Breast epithelium (tissue), 4 donors: Measurements from ENCODE around the gene STRIP1. TPM values are rescaled to one million over a fixed set of nuclear protein-coding genes. Genes with fewer than 3 reads are reported as not detected.

Experiments used
- DNase-seq, 2 donors: peaks; one replicate each; pipeline ENCODE4 v3.0.0-alpha.2; 2019; ENCODE audit warnings: low spot score in 2 of 2
- H3K27ac ChIP-seq, 2 donors: fragments of 200-600 bp; sonication (generic) in 1 of 2; one replicate each; pipeline ENCODE4 v1.5.1; 2016 to 2019; ENCODE audit warnings: mild to moderate bottlenecking in 1 of 2
- H3K27me3 ChIP-seq, 2 donors: fragments of 200-600 bp; sonication (generic) in 1 of 2; one replicate each; pipeline versions ENCODE4 v1.5.1 to v1.6.0; 2017 to 2019; ENCODE audit warnings: control low read depth in 1 of 2, mild to moderate bottlenecking in 1 of 2
- H3K36me3 ChIP-seq: fragments of 200-600 bp; one replicate; pipeline ENCODE4 v1.5.1; 2019
- H3K4me1 ChIP-seq, 2 donors: fragments of 200-600 bp; sonication (generic); one replicate each; pipeline ENCODE4 v1.5.1; 2016 to 2019; ENCODE audit warnings: control low read depth in 1 of 2
- H3K4me3 ChIP-seq, 3 donors: fragments of 200-600 bp; sonication (generic); 1 replicate in 2 of 3; 2 replicates in 1 of 3; pipeline ENCODE4 v1.5.1; 2016 to 2019; ENCODE audit warnings: mild to moderate bottlenecking in 3 of 3, moderate library complexity in 2 of 3
- H3K9me3 ChIP-seq, 2 donors: fragments of 200-600 bp; sonication (generic) in 1 of 2; one replicate each; pipeline ENCODE4 v1.5.1; 2016 to 2019; ENCODE audit warnings: control low read depth in 1 of 2
- CTCF ChIP-seq, 3 donors: fragments of 450-650 bp; IDR thresholded peaks; one replicate each; pipeline ENCODE4 v1.5.1; 2016 to 2017; ENCODE audit warnings: antibody characterized with exemption in 3 of 3, mild to moderate bottlenecking in 3 of 3, moderate library complexity in 3 of 3
- POLR2A ChIP-seq: fragments of 450-650 bp; IDR thresholded peaks from one replicate; pipeline ENCODE4 v1.6.1; 2016; ENCODE audit warnings: antibody characterized with exemption, mild to moderate bottlenecking, moderate library complexity
- POLR2AphosphoS5 ChIP-seq, 3 donors: sonication (generic); formaldehyde crosslinking; IDR thresholded peaks; one replicate each; pipeline ENCODE4 v1.6.1; 2017; ENCODE audit warnings: antibody characterized with exemption in 3 of 3
- intact Hi-C: fragments of 100-400 bp; cut with DNase I; formaldehyde crosslinking; loops from one replicate; pipeline ENCODE4 v1.15.1; 2023; ENCODE audit warnings: low total_unique reads
- total RNA-seq, 3 donors: library from RNA; depleted of rRNA; stranded (reverse); fragments of >200 nt; gene quantifications; one replicate each; pipeline ENCODE4 v1.1.0, GENCODE V29; 2016

Gene STRIP1
- total RNA-seq, 3 donors from 2014 or later, result 35.7 to 59.0 (median 56.6) TPM

DNA sequence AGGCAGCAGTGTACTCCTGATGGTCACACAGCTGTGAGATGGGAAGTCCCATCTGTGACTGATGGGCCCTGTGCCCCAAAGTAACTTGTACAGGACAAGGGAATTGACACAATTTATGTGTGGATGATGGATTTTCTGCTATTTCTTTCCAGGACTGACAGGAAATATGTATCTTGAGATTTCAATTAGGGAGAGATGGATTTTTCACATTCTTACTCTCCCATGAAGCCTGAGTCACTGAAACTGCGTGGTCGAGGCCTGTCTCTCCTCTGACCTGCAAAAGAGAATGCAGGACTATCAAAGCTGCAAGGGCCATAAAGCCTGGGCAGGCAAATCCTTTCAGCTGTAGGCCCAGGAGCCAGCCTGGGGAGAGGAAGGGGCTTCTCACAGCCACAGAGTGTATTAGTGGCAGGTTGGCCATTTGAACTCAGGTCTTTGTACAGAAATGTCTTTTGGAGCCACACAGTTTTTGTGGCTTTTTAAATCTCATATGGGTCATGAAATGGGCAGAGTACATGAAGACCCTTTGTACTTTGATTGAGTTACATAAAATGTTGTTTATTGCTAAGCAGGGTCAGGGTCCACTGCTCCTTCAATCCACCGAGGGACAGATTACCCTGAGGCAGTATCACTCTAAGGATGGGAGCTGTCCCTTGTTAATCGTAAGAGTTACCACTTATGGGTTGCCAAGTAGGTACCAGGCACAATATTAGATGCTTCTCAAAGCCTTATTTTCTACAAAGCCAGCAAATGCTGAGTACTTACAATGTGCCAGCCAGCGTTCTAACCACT lies 21.3 kb downstream of the STRIP1 start:
- no peak overlapping the region for H3K4me3 ChIP-seq
- peaks cover 0 to 12% of the 10 kb centered on the region in 2 donors for H3K4me1 ChIP-seq
- no peaks in the 10 kb centered on the region for H3K9me3 ChIP-seq
- no peak for DNase-seq
- peaks cover 7% of the 10 kb centered on the region for H3K36me3 ChIP-seq
- intact Hi-C loops, result loop anchor here (10.0 kb wide), 1 partner anchor 49 kb away; no protein-coding TSS in a partner anchor
- TF ChIP-seq CTCF (IDR thresholded peaks at IDR 0.05) (no peak), POLR2A (no peak), POLR2AphosphoS5 (IDR thresholded peaks at IDR 0.05) (no peak)
- H3K27me3 ChIP-seq, result no peaks in the 10 kb centered on the region
- H3K27ac ChIP-seq, result no peak overlapping the region

GRCh38 chr1:110056285-110056683 lies 21.9 kb downstream of the STRIP1 start:
- Histone ChIP-seq H3K27me3 (no peaks in the 10 kb centered on the region), H3K36me3 (peaks cover 7% of the 10 kb centered on the region), H3K27ac (no peak overlapping the region), H3K4me1 (peaks cover 0 to 12% of the 10 kb centered on the region in 2 donors), H3K9me3 (no peaks in the 10 kb centered on the region), H3K4me3 (no peak overlapping the region)
- TF ChIP-seq POLR2AphosphoS5 (IDR thresholded peaks at IDR 0.05) (no peak), POLR2A (no peak), CTCF (IDR thresholded peaks at IDR 0.05) (no peak)
- no peak for DNase-seq
- intact Hi-C loops, result loop anchor here (10.0 kb wide), 1 partner anchor 49 kb away; no protein-coding TSS in a partner anchor

- peaks cover 5% of the 10 kb centered on the region for H3K36me3 ChIP-seq
- no peak for TF ChIP-seq POLR2A
- no peak for TF ChIP-seq CTCF (IDR thresholded peaks at IDR 0.05)
- no peak for TF ChIP-seq POLR2AphosphoS5 (IDR thresholded peaks at IDR 0.05)
- no peak overlapping the region for H3K4me3 ChIP-seq
- peak in 1 of 2 donors; percentile 30 for DNase-seq
- intact Hi-C loops, result loop anchor here (10.0 kb wide), 1 partner anchor 48 kb away; no protein-coding TSS in a partner anchor
- peaks cover 0 to 12% of the 10 kb centered on the region in 2 donors for H3K4me1 ChIP-seq
- H3K27ac ChIP-seq, result no peak overlapping the region
- no peaks in the 10 kb centered on the region for H3K9me3 ChIP-seq
- no peaks in the 10 kb centered on the region for H3K27me3 ChIP-seq
Measured at GRCh38 chr1:110056776-110057175, 22.4 kb downstream of the STRIP1 start.

- intact Hi-C loops, result loop anchor here (2.0 to 10.0 kb wide), 2 partner anchors 47 to 49 kb away; no protein-coding TSS in a partner anchor
- Histone ChIP-seq H3K4me3 (no peak overlapping the region), H3K27me3 (no peaks in the 10 kb centered on the region), H3K36me3 (no peaks in the 10 kb centered on the region), H3K4me1 (peaks cover 0 to 12% of the 10 kb centered on the region in 2 donors), H3K27ac (peak overlapping the region; percentile 9 to 48), H3K9me3 (no peaks in the 10 kb centered on the region)
- TF ChIP-seq POLR2A, result no peak
- TF ChIP-seq POLR2AphosphoS5 (IDR thresholded peaks at IDR 0.05), result no peak
- no peak for TF ChIP-seq CTCF (IDR thresholded peaks at IDR 0.05)
- DNase-seq, result no peak
Measured at GRCh38 chr1:110057963-110058518, 23.6 kb downstream of the STRIP1 start.

- H3K4me1 ChIP-seq, result peaks cover 0 to 12% of the 10 kb centered on the region in 2 donors
- H3K27ac ChIP-seq, result peak overlapping the region; percentile 9 to 48
- H3K36me3 ChIP-seq, result no peaks in the 10 kb centered on the region
- DNase-seq, result no peak
- no peaks in the 10 kb centered on the region for H3K9me3 ChIP-seq
- no peak for TF ChIP-seq POLR2AphosphoS5 (IDR thresholded peaks at IDR 0.05)
- TF ChIP-seq CTCF (IDR thresholded peaks at IDR 0.05), result no peak
- TF ChIP-seq POLR2A, result no peak
- no peak overlapping the region for H3K4me3 ChIP-seq
- H3K27me3 ChIP-seq, result no peaks in the 10 kb centered on the region
- intact Hi-C loops, result loop anchor here (2.0 to 10.0 kb wide), 2 partner anchors 46 to 50 kb away; no protein-coding TSS in a partner anchor
Measured at GRCh38 chr1:110058591-110058990, 24.2 kb downstream of the STRIP1 start.
